ENCODE measurements around the gene ATP8B3. TPM values are rescaled to one million over a fixed set of nuclear protein-coding genes. Genes with fewer than 3 reads are reported as not detected.
A peak's percentile ranks its signal among the peaks of the same experiment; 100 is the strongest.

ATP8B3 gene
- total and polyA plus RNA-seq, 5 donors from 2014 or later, result 1.1 to 12.2 (median 3.2) TPM

DNA sequence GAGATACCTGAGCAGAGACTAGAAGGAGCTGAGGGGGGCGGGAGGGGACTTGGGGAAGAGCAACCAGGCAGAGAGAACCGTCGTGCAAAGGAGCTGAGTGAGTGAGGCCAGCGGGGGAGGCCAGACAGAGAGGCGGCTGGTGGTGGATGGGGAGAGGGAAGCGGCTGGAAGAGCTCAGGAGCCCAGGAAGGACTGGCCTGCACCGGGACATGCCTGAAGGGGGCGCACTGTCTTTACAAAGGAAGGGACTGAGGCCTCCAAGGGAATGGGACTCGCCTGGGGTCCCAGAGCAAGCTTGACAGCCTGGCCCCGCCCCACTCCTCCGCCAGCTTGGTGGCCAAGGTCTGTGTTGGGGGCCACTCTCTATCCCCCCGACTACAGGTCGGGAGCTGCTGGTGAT lies 43.8 kb downstream of the ATP8B3 start:
- H3K27me3 ChIP-seq (ENCODE audit: control insufficient read depth, insufficient read depth, low read length), result peaks cover 19% of the 10 kb centered on the region
- DNase-seq (no peak), ATAC-seq (ENCODE audit: low read depth in 2 of 2) (no peak)

GRCh38 chr19:1767464-1767933 lies 44.6 kb downstream of the ATP8B3 start:
- Histone ChIP-seq H3K27me3 (ENCODE audit: control insufficient read depth, insufficient read depth, low read length) (peaks cover 19% of the 10 kb centered on the region), H3K4me3 (ENCODE audit: low read depth, low read length) (no peak overlapping the region), H3K4me1 (ENCODE audit: control insufficient read depth, insufficient read depth, low read length, poor library complexity, severe bottlenecking) (peaks cover 3% of the 10 kb centered on the region), H3K36me3 (ENCODE audit: control insufficient read depth, insufficient read depth, low read length) (no peaks in the 10 kb centered on the region), H3K9me3 (ENCODE audit: control insufficient read depth in 2 of 2, low read length in 2 of 2) (peaks cover 11 to 17% of the 10 kb centered on the region in 2 experiments), H3K27ac (ENCODE audit: insufficient read depth, low read length, poor library complexity, severe bottlenecking) (no peak overlapping the region)
- ATAC-seq (ENCODE audit: low read depth in 2 of 2), result peak; percentile 62 to 70
- Mint-ChIP-seq H3K27me3 (peaks cover 76% of the 10 kb centered on the region), H3K36me3 (no peaks in the 10 kb centered on the region), H3K9me3 (peaks cover 0 to 19% (median 5%) of the 10 kb centered on the region in 7 donors), H3K4me1 (peaks cover 0 to 6% (median under 1%) of the 10 kb centered on the region in 4 donors), H3K27ac (no peak overlapping the region), H3K4me3 (no peak overlapping the region)
- peak in 2 of 3 donors; percentile 41 to 52 for DNase-seq

More for the DNA sequence above, 43.8 kb downstream of the ATP8B3 start:
- peaks cover 11 to 17% of the 10 kb centered on the region in 2 experiments for H3K9me3 ChIP-seq (ENCODE audit: control insufficient read depth in 2 of 2, low read length in 2 of 2)
- Mint-ChIP-seq H3K4me3 (no peak overlapping the region), H3K4me1 (peaks cover 0 to 6% (median under 1%) of the 10 kb centered on the region in 4 donors), H3K36me3 (no peaks in the 10 kb centered on the region), H3K27ac (no peak overlapping the region), H3K27me3 (peaks cover 76% of the 10 kb centered on the region), H3K9me3 (peaks cover 0 to 21% (median 5%) of the 10 kb centered on the region in 7 donors)
- no peak overlapping the region for H3K4me3 ChIP-seq (ENCODE audit: low read depth, low read length)
- no peak overlapping the region for H3K27ac ChIP-seq (ENCODE audit: insufficient read depth, low read length, poor library complexity, severe bottlenecking)
- H3K4me1 ChIP-seq (ENCODE audit: control insufficient read depth, insufficient read depth, low read length, poor library complexity, severe bottlenecking), result peaks cover 3% of the 10 kb centered on the region
- H3K36me3 ChIP-seq (ENCODE audit: control insufficient read depth, insufficient read depth, low read length), result no peaks in the 10 kb centered on the region

GRCh38 chr19:1766800-1767352 lies 45.2 kb downstream of the ATP8B3 start:
- Mint-ChIP-seq H3K4me1 (peaks cover 0 to 6% (median under 1%) of the 10 kb centered on the region in 4 donors), H3K9me3 (peaks cover 0 to 16% (median 2%) of the 10 kb centered on the region in 7 donors), H3K27me3 (peaks cover 75% of the 10 kb centered on the region), H3K36me3 (no peaks in the 10 kb centered on the region), H3K27ac (no peak overlapping the region), H3K4me3 (no peak overlapping the region)
- no peak overlapping the region for H3K4me3 ChIP-seq (ENCODE audit: low read depth, low read length)
- no peak for DNase-seq
- H3K4me1 ChIP-seq (ENCODE audit: control insufficient read depth, insufficient read depth, low read length, poor library complexity, severe bottlenecking), result peaks cover 3% of the 10 kb centered on the region
- no peaks in the 10 kb centered on the region for H3K36me3 ChIP-seq (ENCODE audit: control insufficient read depth, insufficient read depth, low read length)
- peak in 1 of 2 donors; percentile 16 for ATAC-seq (ENCODE audit: low read depth in 2 of 2)
- H3K27ac ChIP-seq (ENCODE audit: insufficient read depth, low read length, poor library complexity, severe bottlenecking), result no peak overlapping the region
- peaks cover 19% of the 10 kb centered on the region for H3K27me3 ChIP-seq (ENCODE audit: control insufficient read depth, insufficient read depth, low read length)
- peaks cover 11 to 16% of the 10 kb centered on the region in 2 experiments for H3K9me3 ChIP-seq (ENCODE audit: control insufficient read depth in 2 of 2, low read length in 2 of 2)

DNA sequence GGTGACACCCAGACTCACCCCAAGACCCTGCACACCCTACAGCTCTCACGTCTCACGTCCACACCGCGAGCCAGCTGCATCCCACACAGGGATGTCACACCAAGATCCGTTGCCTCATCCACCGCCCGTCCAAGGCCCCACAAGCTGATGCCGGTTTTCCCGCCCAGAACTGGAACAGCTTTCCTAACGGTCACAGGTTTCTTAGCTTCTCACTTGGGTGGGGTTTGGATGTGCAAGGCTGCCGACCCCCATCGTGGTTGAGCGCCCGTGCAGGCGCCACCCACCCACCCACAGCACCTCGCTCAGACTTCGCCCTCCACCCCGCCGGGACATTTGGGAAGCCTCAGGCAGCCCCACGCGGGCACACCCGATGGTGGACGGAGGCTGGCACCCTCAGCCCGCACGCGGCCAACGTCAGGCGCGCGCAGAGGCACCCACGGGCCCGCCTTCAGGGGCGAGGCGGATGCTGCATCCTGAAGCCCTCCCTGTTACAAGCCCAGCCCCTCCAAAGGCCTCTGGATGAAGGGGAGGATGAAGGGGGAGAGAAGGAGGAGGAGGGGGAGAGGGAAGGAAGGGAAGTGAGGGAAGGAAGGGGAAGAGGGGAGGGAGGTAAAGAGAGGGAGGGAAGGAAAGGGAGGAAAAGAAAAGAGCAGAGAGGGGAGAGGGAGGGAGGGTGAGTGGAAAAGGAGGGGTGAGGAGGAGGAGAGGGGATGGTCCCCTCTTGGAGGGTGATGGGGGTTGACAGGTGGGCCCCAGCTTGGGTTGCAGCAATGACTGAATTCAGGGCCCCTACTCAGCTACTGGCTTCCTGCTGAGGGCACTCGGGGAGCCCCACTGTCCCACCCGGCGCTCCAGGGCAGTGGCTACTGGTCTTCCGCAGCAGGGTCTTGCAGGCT lies 45.9 kb downstream of the ATP8B3 start:
- ATAC-seq (ENCODE audit: low read depth in 2 of 2) (no peak), DNase-seq (no peak)
- Mint-ChIP-seq H3K4me3 (peak overlapping the region in 2 of 4 donors; percentile 47 to 48), H3K36me3 (no peaks in the 10 kb centered on the region), H3K27ac (peak overlapping the region in 1 of 3 donors; percentile 14), H3K27me3 (peaks cover 78% of the 10 kb centered on the region), H3K4me1 (peaks cover 0 to 6% (median under 1%) of the 10 kb centered on the region in 4 donors), H3K9me3 (peaks cover 0 to 10% (median 2%) of the 10 kb centered on the region in 7 donors)
- H3K27ac ChIP-seq (ENCODE audit: insufficient read depth, low read length, poor library complexity, severe bottlenecking), result no peak overlapping the region
- H3K36me3 ChIP-seq (ENCODE audit: control insufficient read depth, insufficient read depth, low read length), result no peaks in the 10 kb centered on the region
- H3K4me1 ChIP-seq (ENCODE audit: control insufficient read depth, insufficient read depth, low read length, poor library complexity, severe bottlenecking), result peaks cover 3% of the 10 kb centered on the region
- H3K4me3 ChIP-seq (ENCODE audit: low read depth, low read length), result no peak overlapping the region
- peaks cover 19% of the 10 kb centered on the region for H3K27me3 ChIP-seq (ENCODE audit: control insufficient read depth, insufficient read depth, low read length)
- H3K9me3 ChIP-seq (ENCODE audit: control insufficient read depth in 2 of 2, low read length in 2 of 2), result peaks cover 5 to 10% of the 10 kb centered on the region in 2 experiments

DNA sequence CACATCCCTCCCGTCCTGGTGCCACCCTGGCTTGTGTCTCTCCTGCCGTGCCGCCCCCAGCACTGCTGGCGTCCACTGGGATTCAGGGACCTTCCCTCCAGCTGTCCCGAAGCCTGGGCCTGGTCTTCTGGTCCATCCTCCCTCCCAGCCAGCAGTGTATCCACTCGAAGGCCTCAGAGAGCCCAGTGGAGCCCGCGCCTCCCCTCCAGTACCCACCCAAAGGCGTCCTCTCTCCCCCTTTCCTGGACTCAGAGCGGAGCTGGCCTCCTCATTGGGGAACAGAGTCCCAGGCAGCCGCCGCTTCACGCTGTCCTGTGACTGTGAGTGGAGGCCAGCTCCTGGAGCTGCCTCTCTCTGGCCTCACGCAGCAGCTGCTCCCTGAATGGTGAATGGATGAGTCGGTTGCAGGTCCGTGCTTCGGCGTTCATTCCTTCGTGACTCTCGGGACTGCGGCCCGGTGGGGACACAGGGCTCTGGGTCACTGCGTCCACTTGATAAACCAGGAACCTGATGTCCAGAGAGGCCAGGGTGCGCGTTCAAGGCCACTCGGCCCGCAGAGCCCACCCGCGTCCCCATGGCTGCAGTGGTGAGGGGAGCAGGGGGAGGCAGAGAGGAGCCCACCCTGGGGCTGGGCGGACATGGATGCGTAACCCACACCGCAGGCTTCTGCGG lies 46.7 kb downstream of the ATP8B3 start:
- Mint-ChIP-seq H3K27me3 (peaks cover 78% of the 10 kb centered on the region), H3K4me1 (peaks cover 0 to 6% (median 3%) of the 10 kb centered on the region in 4 donors), H3K9me3 (peaks cover 0 to 2% (median 0%) of the 10 kb centered on the region in 7 donors), H3K36me3 (no peaks in the 10 kb centered on the region), H3K27ac (peak overlapping the region in 1 of 3 donors; percentile 14), H3K4me3 (no peak overlapping the region)
- DNase-seq, result no peak
- H3K4me1 ChIP-seq (ENCODE audit: control insufficient read depth, insufficient read depth, low read length, poor library complexity, severe bottlenecking), result peaks cover 3% of the 10 kb centered on the region
- H3K36me3 ChIP-seq (ENCODE audit: control insufficient read depth, insufficient read depth, low read length), result no peaks in the 10 kb centered on the region
- H3K9me3 ChIP-seq (ENCODE audit: control insufficient read depth in 2 of 2, low read length in 2 of 2), result peaks cover 0 to 3% of the 10 kb centered on the region in 2 experiments
- H3K27me3 ChIP-seq (ENCODE audit: control insufficient read depth, insufficient read depth, low read length), result peaks cover 13% of the 10 kb centered on the region
- no peak overlapping the region for H3K27ac ChIP-seq (ENCODE audit: insufficient read depth, low read length, poor library complexity, severe bottlenecking)
- no peak overlapping the region for H3K4me3 ChIP-seq (ENCODE audit: low read depth, low read length)
- ATAC-seq (ENCODE audit: low read depth in 2 of 2), result no peak

- Histone ChIP-seq H3K4me1 (ENCODE audit: control insufficient read depth, insufficient read depth, low read length, poor library complexity, severe bottlenecking) (peaks cover 3% of the 10 kb centered on the region), H3K27me3 (ENCODE audit: control insufficient read depth, insufficient read depth, low read length) (peaks cover 9% of the 10 kb centered on the region), H3K4me3 (ENCODE audit: low read depth, low read length) (no peak overlapping the region), H3K36me3 (ENCODE audit: control insufficient read depth, insufficient read depth, low read length) (no peaks in the 10 kb centered on the region), H3K9me3 (ENCODE audit: control insufficient read depth in 2 of 2, low read length in 2 of 2) (no peaks in the 10 kb centered on the region), H3K27ac (ENCODE audit: insufficient read depth, low read length, poor library complexity, severe bottlenecking) (no peak overlapping the region)
- ATAC-seq (ENCODE audit: low read depth in 2 of 2) (no peak), DNase-seq (no peak)
- Mint-ChIP-seq H3K4me1 (peaks cover 0 to 6% (median 3%) of the 10 kb centered on the region in 4 donors), H3K27me3 (peaks cover 78% of the 10 kb centered on the region), H3K27ac (no peak overlapping the region), H3K36me3 (no peaks in the 10 kb centered on the region), H3K4me3 (no peak overlapping the region), H3K9me3 (peaks cover 0 to 2% (median 0%) of the 10 kb centered on the region in 7 donors)
Observed at GRCh38 chr19:1764729-1765128, 47.3 kb downstream of the ATP8B3 start.
